GM19351 (cell line): Measurements from ENCODE around the gene TUT4.

Source experiments
- ATAC-seq: cut with Tn5 transposase; IDR thresholded peaks from one replicate; pipeline ENCODE4 v1.9.1; 2021; ENCODE audit warnings: mild to moderate bottlenecking, moderate library complexity; ENCODE audit not compliant: unreplicated experiment

The TUT4 gene

GRCh38 chr1:52473039-52473438 is 79.9 kb downstream of the TUT4 start:
- no peak for ATAC-seq

GRCh38 chr1:52472384-52472783 is 80.5 kb downstream of the TUT4 start:
- ATAC-seq: no peak

- no peak for ATAC-seq
Measured at GRCh38 chr1:52469108-52469507, 83.8 kb downstream of the TUT4 start.

- ATAC-seq: no peak
Measured at GRCh38 chr1:52463891-52464290, 89.0 kb downstream of the TUT4 start.

GRCh38 chr1:52461821-52462220 is 91.1 kb downstream of the TUT4 start:
- ATAC-seq: no peak

GRCh38 chr1:52460694-52461093 is 92.2 kb downstream of the TUT4 start:
- ATAC-seq: no peak

GRCh38 chr1:52455686-52456085 is 97.2 kb downstream of the TUT4 start:
- no peak for ATAC-seq

GRCh38 chr1:52454779-52455178 is 98.1 kb downstream of the TUT4 start:
- ATAC-seq: no peak

- ATAC-seq: no peak
Measured at GRCh38 chr1:52454127-52454526, 98.8 kb downstream of the TUT4 start.

GRCh38 chr1:52444463-52444862 is 108.4 kb downstream of the TUT4 start:
- ATAC-seq: no peak

- no peak for ATAC-seq
Measured at GRCh38 chr1:52439976-52440375, 112.9 kb downstream of the TUT4 start.

- ATAC-seq: no peak
Measured at GRCh38 chr1:52436817-52437216, 116.1 kb downstream of the TUT4 start.

GRCh38 chr1:52435650-52436049 is 117.2 kb downstream of the TUT4 start:
- ATAC-seq: no peak

- ATAC-seq: no peak
Measured at GRCh38 chr1:52435211-52435610, 117.7 kb downstream of the TUT4 start.

GRCh38 chr1:52432807-52433206 is 120.1 kb downstream of the TUT4 start:
- no peak for ATAC-seq

- no peak for ATAC-seq
Measured at GRCh38 chr1:52427152-52427551, 125.7 kb downstream of the TUT4 start.

GRCh38 chr1:52426371-52426770 is 126.5 kb downstream of the TUT4 start:
- ATAC-seq: no peak

GRCh38 chr1:52424813-52425212 is 128.1 kb downstream of the TUT4 start:
- no peak for ATAC-seq

- ATAC-seq: no peak
Measured at GRCh38 chr1:52424231-52424636, 128.7 kb downstream of the TUT4 start.

GRCh38 chr1:52423771-52424170 is 129.1 kb downstream of the TUT4 start:
- ATAC-seq: no peak

GRCh38 chr1:52423055-52423454 is 129.8 kb downstream of the TUT4 start:
- no peak for ATAC-seq

- no peak for ATAC-seq
Measured at GRCh38 chr1:52420713-52421112, 132.2 kb downstream of the TUT4 start.

- ATAC-seq: no peak
Measured at GRCh38 chr1:52416811-52417210, 136.1 kb downstream of the TUT4 start.

GRCh38 chr1:52414942-52415341 is 137.9 kb downstream of the TUT4 start:
- no peak for ATAC-seq
